Caco-2 (cell line): Measurements from ENCODE around the gene EPS8L1. TPM values are rescaled to one million over a fixed set of nuclear protein-coding genes. Genes with fewer than 3 reads are reported as not detected.

Experiments
- BruUV-seq: library from RNA; stranded (reverse); fragments of 400-500 nt; replicated peaks from 2 replicates; lab custom pipeline; 2021; lab: Mats Ljungman, UMichigan
- CTCF ChIA-PET: fragments of 300-600 bp; sonication (Branson Sonifier 250); formaldehyde crosslinking; loops from one replicate; lab custom pipeline; 2022; ENCODE audit warnings: antibody characterized with exemption; lab: Charles Lee
- POLR2A ChIA-PET: fragments of 300-600 bp; sonication (Branson Sonifier 250); formaldehyde crosslinking; loops from one replicate; lab custom pipeline; 2022; ENCODE audit warnings: antibody characterized with exemption; lab: Charles Lee
- DNase-seq, 2 experiments: peaks; one replicate each; pipeline versions ENCODE4 v3.0.0 to v3.0.0-alpha.2; 2020 to 2022
- H3K27me3 ChIP-seq: replicated peaks from 2 replicates; pipeline ENCODE4 v1.6.0; 2011; ENCODE audit warnings: low read length; ENCODE audit not compliant: control insufficient read depth, insufficient read depth
- H3K36me3 ChIP-seq: 2 replicates; pipeline ENCODE4 v1.5.1; 2011; ENCODE audit warnings: low read length; ENCODE audit not compliant: control insufficient read depth, insufficient read depth
- H3K4me1 ChIP-seq: fragments of 250-450 bp; sonication (Bioruptor Pico); 2 replicates; pipeline ENCODE4 v1.5.1; 2020; ENCODE audit warnings: mild to moderate bottlenecking
- H3K4me3 ChIP-seq: 2 replicates; pipeline ENCODE4 v1.5.1; 2011; ENCODE audit warnings: low read depth, mild to moderate bottlenecking, control low read depth, low read length
- H3K9me3 ChIP-seq: fragments of 250-450 bp; sonication (Bioruptor Pico); 2 replicates; pipeline ENCODE4 v1.5.1; 2020; ENCODE audit warnings: mild to moderate bottlenecking, moderate library complexity
- H3K27ac Mint-ChIP-seq: one replicate; pipeline ENCODE4 v1.8.0; 2022; ENCODE audit warnings: mixed read lengths; ENCODE audit not compliant: unreplicated experiment
- H3K27me3 Mint-ChIP-seq: one replicate; pipeline ENCODE4 v1.8.0; 2022; ENCODE audit warnings: mixed read lengths; ENCODE audit not compliant: insufficient read depth, unreplicated experiment
- H3K36me3 Mint-ChIP-seq: one replicate; pipeline ENCODE4 v1.8.0; 2022; ENCODE audit warnings: mild to moderate bottlenecking, mixed read lengths; ENCODE audit not compliant: insufficient read depth, unreplicated experiment
- H3K4me1 Mint-ChIP-seq: one replicate; pipeline ENCODE4 v1.8.0; 2022; ENCODE audit warnings: low read depth, mixed read lengths; ENCODE audit not compliant: unreplicated experiment
- H3K4me3 Mint-ChIP-seq: one replicate; pipeline ENCODE4 v1.8.0; 2022; ENCODE audit warnings: mild to moderate bottlenecking, moderate library complexity, mixed read lengths; ENCODE audit not compliant: unreplicated experiment
- H3K9me3 Mint-ChIP-seq: one replicate; pipeline ENCODE4 v1.8.0; 2022; ENCODE audit warnings: mixed read lengths; ENCODE audit not compliant: unreplicated experiment
- CTCF ChIP-seq, 2 experiments: fragments of 200-600 bp in 1 of 2; IDR thresholded peaks; 1 replicate in 1 of 2; 2 replicates in 1 of 2; pipeline versions ENCODE4 v1.5.1 to v1.8.0; 2011 to 2022; ENCODE audit warnings: antibody characterized with exemption in 1 of 2, control low read depth in 1 of 2, inconsistent platforms in 1 of 2, low read depth in 1 of 2, low read length in 1 of 2, mild to moderate bottlenecking in 1 of 2, moderate library complexity in 1 of 2; ENCODE audit not compliant: insufficient read depth in 1 of 2, severe bottlenecking in 1 of 2, unreplicated experiment in 1 of 2
- intact Hi-C: fragments of 100-400 bp; cut with micrococcal nuclease; formaldehyde crosslinking; loops from one replicate; pipeline ENCODE4 v1.10.0; 2022; ENCODE audit not compliant: unreplicated experiment
- total RNA-seq: library from RNA; stranded (reverse); gene quantifications from 2 replicates; pipeline ENCODE4 v1.2.3, GENCODE V29; 2022

Gene EPS8L1
- total RNA-seq, 1 experiment from 2014 or later = 135 TPM

GRCh38 chr19:55076321-55076720 lies 652 bp downstream of the EPS8L1 start:
- CTCF ChIA-PET = interaction anchor here (1.0 kb wide), 1 partner anchor 12 kb away, joined by 5 read pairs; no protein-coding TSS in a partner anchor
- Histone ChIP-seq H3K4me1 (peaks cover 28% of the 10 kb centered on the region), H3K27me3 (no peaks in the 10 kb centered on the region), H3K4me3 (peak overlapping the region; percentile 45), H3K9me3 (no peaks in the 10 kb centered on the region), H3K36me3 (peaks cover 3% of the 10 kb centered on the region; the same call in 1 of the 2 replicates)
- no peak for TF ChIP-seq CTCF (IDR thresholded peaks at IDR 0.05; ENCODE audit: insufficient read depth in 1 of 2, low read depth in 1 of 2, low read length in 1 of 2, severe bottlenecking in 1 of 2, unreplicated experiment in 1 of 2)
- BruUV-seq = no TSS peak
- POLR2A ChIA-PET = interaction anchor here (0.6 kb wide), 1 partner anchor 428 kb away, joined by 3 read pairs; no protein-coding TSS in a partner anchor
- Mint-ChIP-seq H3K27ac (peak overlapping the region; percentile 92), H3K36me3 (peaks cover 38% of the 10 kb centered on the region), H3K4me3 (peak overlapping the region; percentile 90), H3K27me3 (no peaks in the 10 kb centered on the region), H3K4me1 (peaks cover 30% of the 10 kb centered on the region), H3K9me3 (no peaks in the 10 kb centered on the region)
- intact Hi-C loops = no loop called here
- DNase-seq = no peak

- peaks cover 25% of the 10 kb centered on the region for H3K4me1 ChIP-seq
- DNase-seq = no peak
- Mint-ChIP-seq H3K9me3 (no peaks in the 10 kb centered on the region), H3K4me1 (peaks cover 30% of the 10 kb centered on the region), H3K36me3 (peaks cover 43% of the 10 kb centered on the region), H3K4me3 (peak overlapping the region; percentile 90), H3K27ac (peak overlapping the region; percentile 92), H3K27me3 (no peaks in the 10 kb centered on the region)
- no peaks in the 10 kb centered on the region for H3K27me3 ChIP-seq
- no peak for TF ChIP-seq CTCF (IDR thresholded peaks at IDR 0.05; ENCODE audit: insufficient read depth in 1 of 2, low read depth in 1 of 2, low read length in 1 of 2, severe bottlenecking in 1 of 2, unreplicated experiment in 1 of 2)
- H3K9me3 ChIP-seq = no peaks in the 10 kb centered on the region
- peaks cover 5% of the 10 kb centered on the region; the same call in 1 of the 2 replicates for H3K36me3 ChIP-seq
- POLR2A ChIA-PET = no interaction called here
- intact Hi-C loops = no loop called here
- TSS peak; percentile 61 for BruUV-seq
- H3K4me3 ChIP-seq = no peak overlapping the region
- CTCF ChIA-PET = interaction anchor here (1.0 kb wide), 1 partner anchor 11 kb away, joined by 5 read pairs; no protein-coding TSS in a partner anchor
Measured at GRCh38 chr19:55077106-55077505, 1.4 kb downstream of the EPS8L1 start.

- H3K4me1 ChIP-seq = peaks cover 25% of the 10 kb centered on the region
- no peaks in the 10 kb centered on the region for H3K27me3 ChIP-seq
- H3K27ac Mint-ChIP-seq = peak overlapping the region; percentile 94
- POLR2A ChIA-PET = no interaction called here
- intact Hi-C loops = no loop called here
- no peaks in the 10 kb centered on the region for H3K9me3 ChIP-seq
- no peak overlapping the region for H3K4me3 ChIP-seq
- no peaks in the 10 kb centered on the region for H3K27me3 Mint-ChIP-seq
- H3K36me3 Mint-ChIP-seq = peaks cover 56% of the 10 kb centered on the region
- CTCF ChIA-PET = no interaction called here
- peak overlapping the region; percentile 93 for H3K4me3 Mint-ChIP-seq
- no TSS peak for BruUV-seq
- H3K4me1 Mint-ChIP-seq = peaks cover 30% of the 10 kb centered on the region
- peaks cover 5% of the 10 kb centered on the region; the same call in 1 of the 2 replicates for H3K36me3 ChIP-seq
- no peak for TF ChIP-seq CTCF (IDR thresholded peaks at IDR 0.05; ENCODE audit: insufficient read depth in 1 of 2, low read depth in 1 of 2, low read length in 1 of 2, severe bottlenecking in 1 of 2, unreplicated experiment in 1 of 2)
- H3K9me3 Mint-ChIP-seq = no peaks in the 10 kb centered on the region
- DNase-seq = no peak
Measured at GRCh38 chr19:55078996-55079395, 3.3 kb downstream of the EPS8L1 start.
